ENCODE data around the gene IFI35.

Gene IFI35

GRCh38 chr17:43018932-43019331 lies 12.3 kb downstream of the IFI35 start (continued):
- no peak for TF ChIP-seq SP3 (tag by site-specific recombination; IDR thresholded peaks at IDR 0.05)
- TF ChIP-seq ZBTB48 (tag by site-specific recombination; IDR thresholded peaks at IDR 0.05), result no peak
- no peak for TF ChIP-seq ZXDB (tag by site-specific recombination; IDR thresholded peaks at IDR 0.05)
- TF ChIP-seq ZFP41 (tag by site-specific recombination; IDR thresholded peaks at IDR 0.05; ENCODE audit: borderline replicate concordance), result no peak
- TF ChIP-seq ZNF214 (tag by site-specific recombination; IDR thresholded peaks at IDR 0.05; ENCODE audit: borderline replicate concordance), result no peak

GRCh38 chr17:43019418-43019817 lies 12.8 kb downstream of the IFI35 start:
- ChIA-PET CTCF (interaction anchor here (1.0 to 1.1 kb wide), 2 partner anchors 21 to 464 kb away, joined by 3 to 4 read pairs; partner anchors contain the start of genes DHX8 and RPL27), POLR2A (interaction anchor here (0.6 to 1.6 kb wide), 3 partner anchors 9 to 21 kb away, joined by 3 to 7 read pairs (median 3); partner anchors contain the start of gene RPL27)
- Histone ChIP-seq H3K4me3 (ENCODE audit: low read depth, low read length) (no peak overlapping the region), H3K9me3 (ENCODE audit: control insufficient read depth, insufficient read depth, low read depth, low read length) (no peaks in the 10 kb centered on the region), H3K27ac (ENCODE audit: extremely low read depth, low read depth, low read length) (no peak overlapping the region), H3K36me3 (ENCODE audit: control insufficient read depth in 2 of 2, insufficient read depth in 1 of 2, low read length in 2 of 2) (peaks cover 0 to 39% of the 10 kb centered on the region in 2 experiments; a peak in 2 of 3 replicates), H3K4me1 (ENCODE audit: control insufficient read depth, insufficient read depth, low read length) (peaks cover 12% of the 10 kb centered on the region)
- TF ChIP-seq GLIS1 (tag by site-specific recombination; IDR thresholded peaks at IDR 0.05) (peak; percentile 28; the same call in 1 of the 2 replicates), PRDM10 (tag by site-specific recombination; IDR thresholded peaks at IDR 0.05) (0 out of 2 replicates have a peak, but pooled peaks have one; percentile 24), PRDM1 (tag by site-specific recombination; IDR thresholded peaks at IDR 0.05) (peak; percentile 85), ZNF132 (tag by site-specific recombination; IDR thresholded peaks at IDR 0.05; ENCODE audit: borderline replicate concordance) (no peak), KLF17 (tag by site-specific recombination; IDR thresholded peaks at IDR 0.05) (0 out of 2 replicates have a peak, but pooled peaks have one; percentile 25), ZNF311 (tag by site-specific recombination; IDR thresholded peaks at IDR 0.05; ENCODE audit: borderline replicate concordance) (no peak), ZBTB48 (tag by site-specific recombination; IDR thresholded peaks at IDR 0.05) (peak; percentile 15; the same call in 1 of the 2 replicates), ZNF341 (tag by site-specific recombination; IDR thresholded peaks at IDR 0.05; ENCODE audit: low read depth) (peak; percentile 67; the same call in 1 of the 2 replicates)

GRCh38 chr17:43020030-43020621 lies 13.5 kb downstream of the IFI35 start:
- H3K36me3 ChIP-seq (ENCODE audit: control insufficient read depth in 2 of 2, insufficient read depth in 1 of 2, low read length in 2 of 2), result peaks cover 0 to 32% of the 10 kb centered on the region in 2 experiments; a peak in 2 of 3 replicates
- POLR2A ChIA-PET, result interaction anchor here (0.5 to 3.0 kb wide), 4 partner anchors 8 to 511 kb away, joined by 3 to 36 read pairs (median 10); partner anchors contain the start of gene RPL27
- CTCF ChIA-PET, result interaction anchor here (1.3 kb wide), 1 partner anchor 14 kb away, joined by 3 read pairs; no protein-coding TSS in a partner anchor
- no peaks in the 10 kb centered on the region for H3K9me3 ChIP-seq (ENCODE audit: control insufficient read depth, insufficient read depth, low read depth, low read length)
- H3K4me3 ChIP-seq (ENCODE audit: low read depth, low read length), result no peak overlapping the region
- H3K4me1 ChIP-seq (ENCODE audit: control insufficient read depth, insufficient read depth, low read length), result peaks cover 12% of the 10 kb centered on the region
- no peak overlapping the region for H3K27ac ChIP-seq (ENCODE audit: extremely low read depth, low read depth, low read length)
- TF ChIP-seq ZNF585B (tag by site-specific recombination; IDR thresholded peaks at IDR 0.05) (no peak), ZNF398 (tag by site-specific recombination; IDR thresholded peaks at IDR 0.05) (peak; percentile 51; the same call in 1 of the 2 replicates)

All from HEK293 (cell line).